Tibial nerve (tissue), 3 donors: Measurements from ENCODE around the gene FHL3.

Source experiments
- CTCF ChIP-seq, 5 experiments: fragments of 200-600 bp in 3 of 5; fragments of 450-650 bp in 2 of 5; sonication (generic) in 3 of 5; IDR thresholded peaks; one replicate each; pipeline ENCODE4 v1.5.1; 2016 to 2019; ENCODE audit warnings: antibody characterized with exemption in 5 of 5, mild to moderate bottlenecking in 3 of 5, moderate library complexity in 2 of 5
- POLR2A ChIP-seq, 2 donors: fragments of 450-650 bp; IDR thresholded peaks; one replicate each; pipeline ENCODE4 v1.6.1; 2017; ENCODE audit warnings: antibody characterized with exemption in 2 of 2, mild to moderate bottlenecking in 2 of 2, moderate library complexity in 2 of 2

GRCh38 chr1:38044221-38045215 is 39.2 kb upstream of the FHL3 start:
- TF ChIP-seq CTCF (IDR thresholded peaks at IDR 0.05) (no peak), POLR2A (IDR thresholded peaks at IDR 0.05) (no peak)
